HepG2 (cell line): Measurements from ENCODE around the gene TPX2. TPM values are rescaled to one million over a fixed set of nuclear protein-coding genes. Genes with fewer than 3 reads are reported as not detected.

Experiments
- EED ChIP-seq: sonication (generic); formaldehyde crosslinking; IDR thresholded peaks from 2 replicates; pipeline ENCODE4 v1.5.0; 2020; ENCODE audit warnings: mild to moderate bottlenecking, missing genetic modification reagents
- FOXM1 ChIP-seq: sonication (generic); formaldehyde crosslinking; IDR thresholded peaks from 2 replicates; pipeline ENCODE4 v1.5.0; 2020; ENCODE audit warnings: missing genetic modification reagents
- HHEX ChIP-seq: IDR thresholded peaks from 2 replicates; pipeline ENCODE4 v1.6.1; 2016; ENCODE audit warnings: control low read depth
- HOXD1 ChIP-seq: sonication (generic); formaldehyde crosslinking; IDR thresholded peaks from 2 replicates; pipeline ENCODE4 v1.5.0; 2020; ENCODE audit warnings: missing genetic modification reagents
- NKX3-1 ChIP-seq: sonication (generic); formaldehyde crosslinking; IDR thresholded peaks from 2 replicates; pipeline ENCODE4 v1.5.0; 2020; ENCODE audit warnings: missing genetic modification reagents
- NR3C1 ChIP-seq: sonication (generic); formaldehyde crosslinking; IDR thresholded peaks from 2 replicates; pipeline ENCODE4 v1.4.0; 2020; ENCODE audit warnings: missing genetic modification reagents
- RBFOX2 ChIP-seq: fragments of 200-400 bp; formaldehyde crosslinking; IDR thresholded peaks from 2 replicates; pipeline ENCODE4 v1.6.1; 2017; ENCODE audit warnings: low read depth, mild to moderate bottlenecking, low read length
- SNRNP70 ChIP-seq: fragments of 200-400 bp; formaldehyde crosslinking; IDR thresholded peaks from 2 replicates; pipeline ENCODE4 v1.6.1; 2017; ENCODE audit warnings: mild to moderate bottlenecking, low read depth, low read length, moderate library complexity
- ZBTB1 ChIP-seq: sonication (generic); formaldehyde crosslinking; IDR thresholded peaks from 2 replicates; pipeline ENCODE4 v1.4.0; 2020; ENCODE audit warnings: missing genetic modification reagents, borderline replicate concordance
- ZEB1 ChIP-seq: IDR thresholded peaks from 2 replicates; pipeline ENCODE4 v1.6.1; 2012; ENCODE audit warnings: mild to moderate bottlenecking, low read depth, inconsistent platforms; ENCODE audit not compliant: insufficient replicate concordance
- ZFP90 ChIP-seq: sonication (generic); formaldehyde crosslinking; IDR thresholded peaks from 2 replicates; pipeline ENCODE4 v1.8.0; 2022; ENCODE audit warnings: missing genetic modification reagents, mild to moderate bottlenecking, inconsistent platforms, borderline replicate concordance
- ZIK1 ChIP-seq: sonication (generic); formaldehyde crosslinking; IDR thresholded peaks from 2 replicates; pipeline ENCODE4 v1.5.0; 2020; ENCODE audit warnings: mild to moderate bottlenecking, low read depth, missing genetic modification reagents, borderline replicate concordance
- ZNF225 ChIP-seq: sonication (generic); formaldehyde crosslinking; IDR thresholded peaks from 2 replicates; pipeline ENCODE4 v1.4.0; 2020; ENCODE audit warnings: mild to moderate bottlenecking, missing genetic modification reagents
- ZNF552 ChIP-seq: sonication (generic); formaldehyde crosslinking; IDR thresholded peaks from 2 replicates; pipeline ENCODE4 v1.9.0; 2022; ENCODE audit warnings: missing genetic modification reagents, mild to moderate bottlenecking, borderline replicate concordance
- ZNF792 ChIP-seq: IDR thresholded peaks from 2 replicates; pipeline ENCODE4 v1.6.1; 2016
- ZSCAN25 ChIP-seq: sonication (generic); formaldehyde crosslinking; IDR thresholded peaks from 2 replicates; pipeline ENCODE4 v1.8.0; 2022; ENCODE audit warnings: mild to moderate bottlenecking, missing genetic modification reagents
- polyA plus RNA-seq, 8 experiments: library from polyadenylated mRNA; depleted of rRNA in 3 of 8; stranded (reverse) in 7 of 8; unstranded in 1 of 8; fragments of >200 nt; fragmentation: Illumina TruSeq in 4 of 8; extraction: Trizol in 4 of 8; gene quantifications; 2 replicates each; pipeline versions ENCODE4 v1.2.1 to v1.2.3, GENCODE V29; 2011 to 2016; ENCODE audit warnings: low read depth in 4 of 8, missing spikeins in 1 of 8, mixed read lengths in 1 of 8; ENCODE audit not compliant: insufficient read depth in 1 of 8
- total RNA-seq, 5 experiments: library from RNA; depleted of rRNA; stranded (reverse); fragments of >200 nt; fragmentation: Illumina TruSeq; extraction: Trizol; gene quantifications; 2 replicates each; pipeline ENCODE4 v1.2.3, GENCODE V29; 2016; ENCODE audit warnings: low read depth in 1 of 5
- TF ChIP-seq, protein P1 (sequence below): sonication (generic); formaldehyde crosslinking; conservative IDR thresholded peaks from 2 replicates; pipeline ENCODE4 v1.4.0; 2020; ENCODE audit warnings: missing genetic modification reagents
- TF ChIP-seq, protein P2 (sequence below): IDR thresholded peaks from 2 replicates; pipeline ENCODE4 v1.6.1; 2016; ENCODE audit warnings: mild to moderate bottlenecking
- TF ChIP-seq, protein P3 (sequence below): sonication (generic); formaldehyde crosslinking; IDR thresholded peaks from 2 replicates; pipeline ENCODE4 v1.4.0; 2020; ENCODE audit warnings: missing genetic modification reagents
- TF ChIP-seq, protein P4 (sequence below): sonication (generic); formaldehyde crosslinking; IDR thresholded peaks from 2 replicates; pipeline ENCODE4 v1.8.1; 2022; ENCODE audit warnings: mild to moderate bottlenecking, missing genetic modification reagents
- TF ChIP-seq, protein P5 (sequence below): IDR thresholded peaks from 2 replicates; pipeline ENCODE4 v1.6.1; 2016; ENCODE audit warnings: low read depth, borderline replicate concordance
- TF ChIP-seq, protein P6 (sequence below): IDR thresholded peaks from 2 replicates; pipeline ENCODE4 v1.6.1; 2016; ENCODE audit warnings: missing compliant biosample characterization, missing genetic modification reagents, borderline replicate concordance

TPX2 gene
- total and polyA plus RNA-seq, 2 of the 13 experiments (the other 11 are each of a cell fraction or from before 2014, with no cell fraction given), result 34.3 to 124 TPM

DNA sequence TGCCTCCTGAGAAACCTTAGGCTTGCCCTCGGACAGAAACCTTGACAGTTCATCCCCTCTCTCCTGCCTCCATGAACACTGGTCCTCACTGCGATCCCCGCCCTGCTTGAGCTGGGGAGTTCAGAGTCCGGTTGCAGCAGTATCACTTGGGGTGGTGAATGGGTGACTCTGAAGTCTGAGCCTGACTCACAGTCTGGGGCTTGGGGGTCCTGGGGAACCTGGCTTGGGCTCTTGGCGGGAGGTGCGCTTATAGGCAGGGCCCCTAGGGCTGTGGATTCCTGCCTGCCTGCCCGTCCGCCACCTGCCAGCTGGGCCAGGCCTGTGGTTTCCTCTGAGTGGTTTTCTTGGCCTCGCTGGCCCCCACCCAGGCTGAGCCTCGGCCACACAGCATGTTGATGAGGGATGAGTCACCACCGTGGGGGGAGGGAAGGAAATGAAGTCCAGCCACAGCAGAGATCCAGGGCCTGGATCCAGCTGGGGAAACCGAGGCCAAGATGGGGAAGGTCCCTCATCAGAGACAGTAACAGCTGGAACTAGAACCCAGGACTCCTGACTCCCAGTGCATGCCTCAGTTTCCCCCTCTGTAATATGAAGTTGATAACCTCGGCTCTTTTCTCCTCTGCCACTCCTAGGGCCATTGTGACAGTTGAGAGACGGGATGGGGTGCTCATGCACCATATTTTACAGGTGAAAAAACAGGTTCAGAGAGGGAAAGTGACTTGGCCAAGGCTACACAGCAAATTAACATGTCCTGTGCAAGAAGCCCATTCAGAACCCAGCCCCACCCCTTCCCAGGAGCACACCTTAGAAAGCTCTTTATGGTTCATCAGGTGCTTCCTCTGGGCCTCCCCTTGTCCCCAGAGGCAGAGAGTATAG lies 97.1 kb downstream of the TPX2 start (continued):
- TF ChIP-seq, protein P1, sequence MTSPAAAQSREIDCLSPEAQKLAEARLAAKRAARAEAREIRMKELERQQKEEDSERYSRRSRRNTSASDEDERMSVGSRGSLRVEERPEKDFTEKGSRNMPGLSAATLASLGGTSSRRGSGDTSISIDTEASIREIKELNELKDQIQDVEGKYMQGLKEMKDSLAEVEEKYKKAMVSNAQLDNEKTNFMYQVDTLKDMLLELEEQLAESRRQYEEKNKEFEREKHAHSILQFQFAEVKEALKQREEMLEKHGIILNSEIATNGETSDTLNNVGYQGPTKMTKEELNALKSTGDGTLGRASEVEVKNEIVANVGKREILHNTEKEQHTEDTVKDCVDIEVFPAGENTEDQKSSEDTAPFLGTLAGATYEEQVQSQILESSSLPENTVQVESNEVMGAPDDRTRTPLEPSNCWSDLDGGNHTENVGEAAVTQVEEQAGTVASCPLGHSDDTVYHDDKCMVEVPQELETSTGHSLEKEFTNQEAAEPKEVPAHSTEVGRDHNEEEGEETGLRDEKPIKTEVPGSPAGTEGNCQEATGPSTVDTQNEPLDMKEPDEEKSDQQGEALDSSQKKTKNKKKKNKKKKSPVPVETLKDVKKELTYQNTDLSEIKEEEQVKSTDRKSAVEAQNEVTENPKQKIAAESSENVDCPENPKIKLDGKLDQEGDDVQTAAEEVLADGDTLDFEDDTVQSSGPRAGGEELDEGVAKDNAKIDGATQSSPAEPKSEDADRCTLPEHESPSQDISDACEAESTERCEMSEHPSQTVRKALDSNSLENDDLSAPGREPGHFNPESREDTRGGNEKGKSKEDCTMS, result no peak
- TF ChIP-seq RBFOX2, result no peak
- no peak for TF ChIP-seq ZBTB1
- TF ChIP-seq ZNF552 (CRISPR knock-in tag), result 0 out of 2 replicates have a peak, but pooled peaks have one; percentile 32
- peak; percentile 26; the same call in 1 of the 2 replicates for TF ChIP-seq ZFP90
- no peak for TF ChIP-seq NR3C1 (CRISPR knock-in tag)
- no peak for TF ChIP-seq HHEX (CRISPR knock-in tag)
- TF ChIP-seq, protein P2, sequence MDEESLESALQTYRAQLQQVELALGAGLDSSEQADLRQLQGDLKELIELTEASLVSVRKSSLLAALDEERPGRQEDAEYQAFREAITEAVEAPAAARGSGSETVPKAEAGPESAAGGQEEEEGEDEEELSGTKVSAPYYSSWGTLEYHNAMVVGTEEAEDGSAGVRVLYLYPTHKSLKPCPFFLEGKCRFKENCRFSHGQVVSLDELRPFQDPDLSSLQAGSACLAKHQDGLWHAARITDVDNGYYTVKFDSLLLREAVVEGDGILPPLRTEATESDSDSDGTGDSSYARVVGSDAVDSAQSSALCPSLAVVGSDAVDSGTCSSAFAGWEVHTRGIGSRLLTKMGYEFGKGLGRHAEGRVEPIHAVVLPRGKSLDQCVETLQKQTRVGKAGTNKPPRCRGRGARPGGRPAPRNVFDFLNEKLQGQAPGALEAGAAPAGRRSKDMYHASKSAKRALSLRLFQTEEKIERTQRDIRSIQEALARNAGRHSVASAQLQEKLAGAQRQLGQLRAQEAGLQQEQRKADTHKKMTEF (CRISPR knock-in tag), result peak; percentile 61
- TF ChIP-seq FOXM1 (CRISPR knock-in tag), result peak; percentile 45; the same call in 1 of the 2 replicates
- TF ChIP-seq, protein P3, sequence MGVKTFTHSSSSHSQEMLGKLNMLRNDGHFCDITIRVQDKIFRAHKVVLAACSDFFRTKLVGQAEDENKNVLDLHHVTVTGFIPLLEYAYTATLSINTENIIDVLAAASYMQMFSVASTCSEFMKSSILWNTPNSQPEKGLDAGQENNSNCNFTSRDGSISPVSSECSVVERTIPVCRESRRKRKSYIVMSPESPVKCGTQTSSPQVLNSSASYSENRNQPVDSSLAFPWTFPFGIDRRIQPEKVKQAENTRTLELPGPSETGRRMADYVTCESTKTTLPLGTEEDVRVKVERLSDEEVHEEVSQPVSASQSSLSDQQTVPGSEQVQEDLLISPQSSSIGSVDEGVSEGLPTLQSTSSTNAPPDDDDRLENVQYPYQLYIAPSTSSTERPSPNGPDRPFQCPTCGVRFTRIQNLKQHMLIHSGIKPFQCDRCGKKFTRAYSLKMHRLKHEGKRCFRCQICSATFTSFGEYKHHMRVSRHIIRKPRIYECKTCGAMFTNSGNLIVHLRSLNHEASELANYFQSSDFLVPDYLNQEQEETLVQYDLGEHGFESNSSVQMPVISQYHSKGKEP, result no peak
- no peak for TF ChIP-seq HOXD1 (CRISPR knock-in tag)
- TF ChIP-seq, protein P4, sequence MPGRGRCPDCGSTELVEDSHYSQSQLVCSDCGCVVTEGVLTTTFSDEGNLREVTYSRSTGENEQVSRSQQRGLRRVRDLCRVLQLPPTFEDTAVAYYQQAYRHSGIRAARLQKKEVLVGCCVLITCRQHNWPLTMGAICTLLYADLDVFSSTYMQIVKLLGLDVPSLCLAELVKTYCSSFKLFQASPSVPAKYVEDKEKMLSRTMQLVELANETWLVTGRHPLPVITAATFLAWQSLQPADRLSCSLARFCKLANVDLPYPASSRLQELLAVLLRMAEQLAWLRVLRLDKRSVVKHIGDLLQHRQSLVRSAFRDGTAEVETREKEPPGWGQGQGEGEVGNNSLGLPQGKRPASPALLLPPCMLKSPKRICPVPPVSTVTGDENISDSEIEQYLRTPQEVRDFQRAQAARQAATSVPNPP (CRISPR knock-in tag), result no peak
- TF ChIP-seq ZNF792, result 0 out of 2 replicates have a peak, but pooled peaks have one; percentile 7
- no peak for TF ChIP-seq ZSCAN25
- no peak for TF ChIP-seq ZIK1 (CRISPR knock-in tag)
- TF ChIP-seq ZNF225 (CRISPR knock-in tag), result peak; percentile 79; the same call in 1 of the 2 replicates
- no peak for TF ChIP-seq NKX3-1
- TF ChIP-seq, protein P5, sequence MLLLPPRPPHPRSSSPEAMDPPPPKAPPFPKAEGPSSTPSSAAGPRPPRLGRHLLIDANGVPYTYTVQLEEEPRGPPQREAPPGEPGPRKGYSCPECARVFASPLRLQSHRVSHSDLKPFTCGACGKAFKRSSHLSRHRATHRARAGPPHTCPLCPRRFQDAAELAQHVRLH (CRISPR knock-in tag), result no peak
- TF ChIP-seq SNRNP70, result no peak
- no peak for TF ChIP-seq ZEB1
- no peak for TF ChIP-seq EED
- TF ChIP-seq, protein P6, sequence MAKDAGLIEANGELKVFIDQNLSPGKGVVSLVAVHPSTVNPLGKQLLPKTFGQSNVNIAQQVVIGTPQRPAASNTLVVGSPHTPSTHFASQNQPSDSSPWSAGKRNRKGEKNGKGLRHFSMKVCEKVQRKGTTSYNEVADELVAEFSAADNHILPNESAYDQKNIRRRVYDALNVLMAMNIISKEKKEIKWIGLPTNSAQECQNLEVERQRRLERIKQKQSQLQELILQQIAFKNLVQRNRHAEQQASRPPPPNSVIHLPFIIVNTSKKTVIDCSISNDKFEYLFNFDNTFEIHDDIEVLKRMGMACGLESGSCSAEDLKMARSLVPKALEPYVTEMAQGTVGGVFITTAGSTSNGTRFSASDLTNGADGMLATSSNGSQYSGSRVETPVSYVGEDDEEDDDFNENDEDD, result no peak
